Astrocyte of the cerebellum (primary cell): ENCODE results near the gene STYXL1.

ENCODE experiments used
- DNase-seq: peaks from one replicate; pipeline ENCODE4 v3.0.0-alpha.2; 2011; ENCODE audit warnings: low read depth
- H3K4me3 ChIP-seq: 2 replicates; pipeline ENCODE4 v1.5.1; 2011; ENCODE audit warnings: mild to moderate bottlenecking, low read depth, low read length, moderate library complexity
- CTCF ChIP-seq: IDR thresholded peaks from 2 replicates; pipeline ENCODE4 v1.5.1; 2012; ENCODE audit warnings: low read length, low read depth, moderate library complexity, mild to moderate bottlenecking; ENCODE audit errors: missing control alignments
- in situ Hi-C: cut with HindIII; loops from 2 replicates; pipeline ENCODE4 v1.10.0; 2017; ENCODE audit warnings: low sequenced_read_pairs

The STYXL1 gene

GRCh38 chr7:75980430-75981202 is 67.2 kb downstream of the STYXL1 start:
- H3K4me3 ChIP-seq: no peak overlapping the region
- no peak for DNase-seq
- no peak for TF ChIP-seq CTCF
- in situ Hi-C loops: no loop called here

- TF ChIP-seq CTCF: no peak
- no peak for DNase-seq
- H3K4me3 ChIP-seq: no peak overlapping the region
- in situ Hi-C loops: no loop called here
These were observed 67.9 kb downstream of the STYXL1 start for GRCh38 chr7:75979759-75980429.

- DNase-seq: no peak
- in situ Hi-C loops: no loop called here
- no peak for TF ChIP-seq CTCF
These were observed 70.1 kb downstream of the STYXL1 start for GRCh38 chr7:75977743-75978142.

GRCh38 chr7:75971961-75972763 is 75.6 kb downstream of the STYXL1 start:
- no peak for DNase-seq
- in situ Hi-C loops: no loop called here
- H3K4me3 ChIP-seq: no peak overlapping the region
- peak; percentile 17 for TF ChIP-seq CTCF

More at GRCh38 chr7:75977743-75978142, 70.1 kb downstream of the STYXL1 start:
- H3K4me3 ChIP-seq: no peak overlapping the region

GRCh38 chr7:75971309-75971960 is 76.4 kb downstream of the STYXL1 start:
- in situ Hi-C loops: no loop called here
- no peak for TF ChIP-seq CTCF
- H3K4me3 ChIP-seq: no peak overlapping the region
- no peak for DNase-seq
